GM19099 (cell line): ENCODE data around the gene HEPACAM2.

ENCODE experiments used
- POLR2A ChIP-seq: IDR thresholded peaks from 3 replicates; pipeline ENCODE4 v1.6.1; 2011; ENCODE audit warnings: low read depth; ENCODE audit not compliant: insufficient read length; ENCODE audit errors: extremely low read depth

The HEPACAM2 gene

GRCh38 chr7:93175219-93175618, 51.0 kb downstream of the HEPACAM2 start:
- no peak for TF ChIP-seq POLR2A

GRCh38 chr7:93172683-93173082, 53.6 kb downstream of the HEPACAM2 start:
- TF ChIP-seq POLR2A = no peak

- no peak for TF ChIP-seq POLR2A
Measured at GRCh38 chr7:93171606-93172226, 54.6 kb downstream of the HEPACAM2 start.

GRCh38 chr7:93165447-93165846, 60.8 kb downstream of the HEPACAM2 start:
- TF ChIP-seq POLR2A = no peak

- no peak for TF ChIP-seq POLR2A
Measured at GRCh38 chr7:93164766-93165165, 61.5 kb downstream of the HEPACAM2 start.

- no peak for TF ChIP-seq POLR2A
Measured at GRCh38 chr7:93161181-93161762, 65.0 kb downstream of the HEPACAM2 start.

GRCh38 chr7:93160410-93160809, 65.9 kb downstream of the HEPACAM2 start:
- no peak for TF ChIP-seq POLR2A

GRCh38 chr7:93159490-93159889, 66.8 kb downstream of the HEPACAM2 start:
- no peak for TF ChIP-seq POLR2A

GRCh38 chr7:93156884-93157283, 69.4 kb downstream of the HEPACAM2 start:
- no peak for TF ChIP-seq POLR2A

GRCh38 chr7:93150200-93150835, 76.0 kb downstream of the HEPACAM2 start:
- TF ChIP-seq POLR2A = no peak

GRCh38 chr7:93148727-93149126, 77.5 kb downstream of the HEPACAM2 start:
- no peak for TF ChIP-seq POLR2A

GRCh38 chr7:93148144-93148543, 78.1 kb downstream of the HEPACAM2 start, which contains the start of gene SAMD9L:
TSS of gene SAMD9L (minus strand) at chr7:93148385. CDS start at chr7:93135971, 12,414 bp downstream.
- TF ChIP-seq POLR2A = no peak

GRCh38 chr7:93147363-93147762, 78.9 kb downstream of the HEPACAM2 start:
- TF ChIP-seq POLR2A = peak; percentile 52

- peak; percentile 32 for TF ChIP-seq POLR2A
Measured at GRCh38 chr7:93146472-93147141, 79.7 kb downstream of the HEPACAM2 start.

- TF ChIP-seq POLR2A = no peak
Measured at GRCh38 chr7:93146036-93146435, 80.2 kb downstream of the HEPACAM2 start.

- TF ChIP-seq POLR2A = no peak
Measured at GRCh38 chr7:93145354-93145753, 80.9 kb downstream of the HEPACAM2 start.
